NCI-H2029 (cell line): ENCODE results near the gene ROPN1L.

Experiments
- DNase-seq: peaks from one replicate; lab custom pipeline; 2025; lab: John Stamatoyannopoulos, UW

ROPN1L gene

DNA sequence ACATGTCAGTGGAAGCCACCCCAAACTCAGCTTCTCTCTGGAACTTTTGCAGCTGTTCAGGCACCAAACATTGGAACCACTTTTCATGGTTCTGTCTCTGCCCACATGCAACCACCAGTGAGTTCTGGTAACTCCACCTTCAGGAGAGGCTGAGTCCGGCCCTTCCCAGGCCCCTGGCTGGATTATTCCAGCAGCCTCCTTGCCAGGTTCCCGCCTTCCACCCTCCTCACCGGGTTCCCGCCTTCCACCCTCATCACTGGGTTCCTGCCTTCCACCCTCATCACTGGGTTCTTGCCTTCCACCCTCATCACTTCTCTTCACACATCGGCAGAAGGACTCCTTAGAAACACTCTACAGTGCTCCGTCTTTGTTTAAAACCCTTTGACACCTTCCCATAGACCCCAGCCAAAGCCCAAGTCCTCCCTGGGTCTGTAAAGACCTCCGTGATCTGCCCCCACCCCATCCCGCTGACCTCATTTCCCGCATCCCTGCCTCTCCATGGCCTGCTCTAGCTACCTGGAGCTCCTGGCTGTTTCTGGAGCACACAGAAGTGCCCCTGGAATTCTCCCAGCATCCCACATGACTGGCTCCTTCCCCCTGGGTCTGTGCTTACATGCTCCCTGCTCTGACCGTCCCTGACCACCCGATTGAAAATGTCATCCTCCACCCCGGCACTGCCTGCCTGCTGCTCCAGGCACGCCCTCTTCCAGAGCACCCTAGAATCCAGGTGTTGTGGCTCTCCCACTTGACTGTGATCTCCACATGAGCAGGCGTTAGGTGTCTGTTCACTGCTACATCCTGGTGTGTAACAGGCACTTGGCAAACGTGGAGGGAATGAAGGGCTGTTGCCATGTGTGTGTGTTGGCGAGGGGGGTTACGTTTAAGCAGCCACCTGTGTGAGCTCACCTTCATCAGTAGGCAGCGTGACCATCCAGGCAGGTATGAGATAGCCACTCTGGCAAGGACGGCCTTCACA is 17.7 kb downstream of the ROPN1L start:
- no peak for DNase-seq

DNA sequence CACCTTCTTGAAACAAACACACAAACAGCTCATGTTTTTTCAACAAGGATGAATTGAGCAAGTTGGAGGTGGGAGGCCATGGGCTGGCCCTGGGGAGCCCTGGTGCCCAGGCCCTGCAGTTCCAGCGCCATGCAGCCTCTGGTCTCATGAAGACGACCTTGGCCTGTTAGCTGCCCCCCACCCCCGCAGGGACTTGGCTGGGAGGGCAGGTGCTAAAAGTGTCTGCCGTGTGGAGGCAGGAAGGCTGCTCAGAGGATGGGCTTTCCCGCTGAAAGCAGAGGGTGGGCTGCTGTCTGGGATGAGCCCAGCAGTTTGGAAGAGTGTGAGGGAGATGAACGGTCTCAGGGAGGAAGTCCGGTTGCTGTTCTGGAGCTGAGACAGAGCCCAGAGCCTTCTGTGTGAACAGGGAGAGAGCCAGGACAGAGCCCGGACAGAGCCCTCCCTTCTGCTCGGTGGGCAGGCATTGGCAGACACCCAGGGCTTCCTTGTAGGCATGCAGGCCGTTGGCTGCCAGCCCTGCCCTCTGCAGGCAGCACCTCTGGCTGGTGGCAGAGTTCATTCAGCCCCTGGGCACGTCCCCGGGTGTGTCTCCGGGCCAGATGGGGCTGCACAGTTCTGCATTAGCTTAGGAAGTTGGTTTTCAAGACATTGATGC is 18.7 kb downstream of the ROPN1L start:
- DNase-seq: peak; percentile 12

DNA sequence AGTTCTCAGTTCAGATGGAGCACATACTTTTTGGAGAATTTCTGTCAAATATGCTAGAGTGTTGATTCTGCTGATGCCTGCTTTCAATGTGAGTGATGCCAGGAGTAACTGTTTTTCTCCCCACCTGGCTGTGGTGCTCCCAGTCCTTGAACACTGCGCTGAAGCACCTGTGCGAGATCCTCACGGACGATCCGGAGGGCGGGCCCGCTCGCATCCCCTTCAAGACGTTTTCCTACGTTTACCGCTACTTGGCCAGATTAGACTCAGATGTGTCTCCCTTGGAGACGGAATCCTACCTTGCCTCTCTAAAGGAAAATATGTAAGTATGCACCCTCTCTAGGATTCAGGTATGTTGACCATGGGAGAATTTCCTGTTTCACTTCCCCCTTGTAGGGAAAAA is 19.4 kb downstream of the ROPN1L start:
- DNase-seq: no peak

DNA sequence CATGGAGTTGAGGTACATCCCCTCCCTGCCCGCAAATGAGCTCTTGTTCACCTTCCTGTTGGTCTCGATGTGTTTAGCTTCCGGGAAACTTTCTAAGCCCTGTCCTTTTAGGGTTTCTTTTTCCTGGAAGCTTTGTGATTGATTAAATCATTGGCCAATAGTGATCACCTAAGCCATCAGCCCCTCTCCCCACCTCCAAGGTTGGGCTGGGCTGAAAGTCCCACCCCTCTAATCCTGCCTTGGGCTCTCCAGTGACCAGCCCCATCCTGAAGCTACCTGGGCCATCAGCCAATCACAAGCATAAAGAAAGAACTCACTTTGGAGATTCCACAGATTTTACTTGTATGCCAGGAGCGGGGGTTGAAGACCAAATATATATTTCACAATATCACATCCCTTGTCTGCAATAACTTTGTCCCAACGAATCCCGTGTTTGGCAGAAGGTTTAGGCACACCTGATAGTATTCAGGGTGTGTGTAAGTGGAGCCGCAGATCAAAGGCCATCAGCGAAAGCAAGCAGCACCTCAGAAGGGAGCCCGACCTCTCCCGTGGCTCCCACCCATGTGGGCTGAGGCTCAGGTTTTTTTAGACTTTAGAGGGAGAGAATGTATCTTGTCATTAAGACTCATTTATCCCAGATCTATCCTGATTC is 20.4 kb downstream of the ROPN1L start:
- no peak for DNase-seq

DNA sequence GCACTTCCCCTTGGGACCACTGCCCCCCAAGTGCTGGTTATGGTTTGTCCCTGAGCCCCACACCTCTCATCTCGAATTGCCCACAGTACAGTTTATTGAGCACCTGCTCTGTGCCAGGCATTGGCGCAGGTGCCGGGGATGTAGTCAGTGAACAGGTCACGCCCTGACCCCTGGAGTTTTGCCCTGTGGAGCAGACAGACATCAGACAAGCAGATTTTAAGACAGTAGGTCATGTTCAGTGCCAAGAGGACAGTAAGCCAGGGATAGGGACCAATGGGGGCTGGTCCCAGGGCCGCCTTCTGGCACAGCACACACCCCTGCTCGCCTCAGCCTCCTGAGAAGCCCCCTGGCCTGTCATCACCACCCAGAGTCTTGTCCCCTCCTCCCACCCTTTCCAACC is 21.9 kb downstream of the ROPN1L start:
- no peak for DNase-seq

DNA sequence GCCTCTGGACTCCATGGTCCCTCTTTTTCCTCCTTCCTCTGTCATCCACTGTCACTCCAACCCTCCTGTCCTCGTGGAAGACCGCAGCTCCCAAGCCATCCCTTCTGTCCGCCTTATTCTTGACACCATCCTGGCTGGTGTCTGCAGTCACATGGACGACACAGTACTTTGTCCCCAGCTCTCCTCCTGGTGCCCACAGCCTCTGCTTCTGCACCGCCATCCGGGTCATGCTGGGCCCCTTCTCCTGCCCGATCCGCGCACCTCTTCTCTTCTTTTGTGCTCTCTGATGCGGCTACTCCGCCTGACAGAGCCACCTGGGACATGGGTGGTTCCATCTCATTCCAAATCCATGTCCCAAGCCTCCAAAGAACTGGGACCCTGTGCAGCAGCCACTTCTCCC is 22.5 kb downstream of the ROPN1L start:
- DNase-seq: no peak

DNA sequence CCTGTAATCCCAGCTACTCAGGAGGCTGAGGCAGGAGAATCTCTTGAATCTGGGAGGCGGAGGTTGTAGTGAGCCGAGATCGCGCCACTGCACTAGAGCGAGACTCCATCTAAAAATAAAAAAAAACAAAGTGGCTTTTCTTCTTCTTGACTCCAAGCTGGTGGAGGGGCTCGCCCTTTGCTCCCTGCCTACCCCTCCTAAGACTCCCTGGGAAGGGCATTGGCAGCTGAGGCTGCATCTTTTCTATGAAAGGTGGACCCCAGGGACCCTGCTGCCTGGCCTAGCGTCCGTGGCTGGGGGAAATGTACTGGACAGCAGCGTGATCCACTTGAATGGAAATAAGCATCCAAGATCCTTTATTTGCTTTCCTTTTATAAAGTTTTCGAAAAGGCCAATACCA is 24.0 kb downstream of the ROPN1L start:
- DNase-seq: no peak

DNA sequence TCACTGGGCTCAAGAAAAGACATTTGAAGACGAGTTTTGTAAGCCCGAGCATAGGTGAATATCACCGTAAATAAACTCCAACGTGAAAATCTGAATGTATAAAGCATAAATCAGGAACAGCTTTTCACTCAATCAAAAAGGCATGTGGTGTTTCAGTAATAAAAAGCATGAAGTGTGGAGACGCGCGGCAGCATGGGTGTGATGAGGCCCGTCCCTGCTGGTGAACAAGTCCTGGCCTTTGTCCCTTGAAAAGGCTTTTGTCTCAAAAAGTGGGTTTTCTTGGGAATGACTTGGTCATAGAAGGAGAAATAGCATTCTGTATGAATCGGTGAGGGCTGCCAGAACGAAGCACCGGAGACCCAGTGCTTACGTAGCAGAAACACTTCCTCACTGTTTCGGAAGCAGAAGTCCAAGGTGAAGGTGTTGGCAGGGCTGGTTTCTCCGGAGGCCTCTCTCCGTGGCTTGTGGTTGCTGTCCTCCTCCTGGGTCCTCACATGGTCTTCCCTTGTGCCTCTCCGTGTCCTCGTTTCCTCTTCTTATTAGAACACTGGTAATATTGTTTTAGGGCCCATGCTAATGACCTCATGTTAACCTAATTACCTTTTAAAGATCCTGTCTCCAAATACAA is 24.9 kb downstream of the ROPN1L start:
- DNase-seq: no peak

DNA sequence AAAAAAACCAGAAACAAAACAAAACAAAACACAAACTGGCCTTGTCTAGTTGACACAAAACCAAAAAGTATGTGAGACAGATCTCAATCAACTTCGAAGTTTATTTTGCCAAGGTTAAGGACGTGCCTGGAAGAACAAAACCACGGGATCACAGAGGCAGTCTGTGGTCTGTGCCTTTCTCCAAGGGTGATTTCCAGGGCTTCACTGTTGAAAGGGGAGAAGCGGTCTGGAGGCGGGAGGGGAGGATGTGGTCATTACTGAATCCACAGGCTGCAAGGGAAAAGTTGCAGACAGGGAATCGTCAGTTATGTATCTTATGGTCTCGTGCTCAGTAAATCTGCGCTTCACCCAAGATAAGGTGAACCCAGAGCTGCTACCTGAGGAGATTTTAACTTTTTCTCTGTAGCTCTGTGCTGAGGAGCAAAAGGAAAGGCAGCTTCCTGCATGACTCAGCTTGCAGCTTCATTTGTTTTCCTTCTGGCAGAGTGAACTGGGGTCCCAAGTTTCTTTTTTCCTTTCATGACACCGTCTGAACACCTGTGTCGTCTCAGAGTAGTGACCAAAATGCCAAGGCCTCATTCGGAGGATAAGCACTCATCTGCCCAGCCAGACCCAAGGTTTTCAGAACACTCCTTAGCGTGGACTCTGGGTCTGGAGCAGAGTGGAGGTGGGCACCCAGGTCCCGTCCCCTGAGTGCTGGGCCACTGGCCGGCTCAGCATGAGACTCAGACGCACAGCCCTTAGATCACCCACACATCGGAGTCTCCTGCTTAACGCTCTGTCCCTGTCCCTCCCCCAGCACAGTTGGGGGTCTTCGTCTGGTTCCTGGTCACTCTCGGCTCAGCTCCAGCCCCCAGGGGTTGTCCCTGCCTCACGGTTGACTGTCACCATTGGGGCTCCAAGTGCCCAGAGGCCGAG is 25.9 kb downstream of the ROPN1L start:
- DNase-seq: no peak

DNA sequence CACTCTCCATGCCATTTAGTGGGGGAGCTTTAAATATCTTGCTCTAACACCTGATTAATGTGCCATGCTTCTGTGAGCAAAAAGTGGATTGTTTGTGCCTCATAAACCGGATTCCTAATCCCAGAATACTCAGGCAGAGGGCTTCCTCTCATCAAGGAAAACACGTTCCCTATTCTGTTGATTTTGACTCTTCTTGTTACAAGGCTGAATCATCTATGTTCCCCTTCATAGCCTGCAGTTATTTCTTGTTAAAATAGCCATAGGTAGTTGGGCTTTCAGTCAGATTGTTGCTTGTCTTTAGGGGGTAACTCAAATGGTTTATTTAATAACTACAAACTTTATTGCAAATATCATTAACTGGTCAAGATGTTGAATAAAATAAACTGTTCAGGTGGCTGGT is 26.6 kb downstream of the ROPN1L start:
- no peak for DNase-seq

DNA sequence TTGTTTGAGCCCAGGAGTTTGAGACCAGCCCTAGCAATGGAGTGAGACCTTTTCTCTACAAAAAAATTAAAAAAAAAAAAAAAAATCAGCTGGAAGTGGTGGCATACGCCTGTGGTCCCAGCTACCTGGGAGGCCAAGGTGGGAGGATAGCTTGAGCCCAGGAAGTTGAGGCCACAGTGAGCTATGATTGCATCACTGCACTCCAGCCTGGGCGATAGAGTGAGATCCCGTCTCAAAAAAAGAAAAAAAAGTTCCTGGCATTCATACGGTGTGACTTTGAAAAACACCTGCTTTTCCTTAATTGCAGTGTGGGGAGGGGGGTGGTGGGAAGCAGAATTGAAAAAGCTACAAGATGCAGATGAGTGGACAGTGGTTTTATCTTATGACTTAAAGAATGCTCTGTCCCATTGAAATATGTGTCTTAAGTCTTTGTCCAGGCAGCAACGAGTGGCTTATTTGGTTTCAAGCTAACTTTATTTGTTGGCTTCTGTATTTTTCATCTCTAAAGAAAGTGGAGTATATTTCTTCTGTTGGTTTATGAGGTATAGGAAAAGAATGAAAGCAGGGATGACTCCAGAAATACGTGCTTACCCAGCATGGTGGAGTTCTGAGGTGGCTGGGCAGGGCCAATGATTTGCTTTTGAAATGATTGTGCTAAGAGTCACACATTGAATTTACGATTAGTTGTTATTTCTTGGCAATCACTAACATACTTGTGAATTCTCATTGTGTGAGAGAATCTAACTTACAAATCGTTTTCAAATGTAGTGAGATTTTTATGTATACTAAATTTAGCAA is 27.8 kb downstream of the ROPN1L start:
- DNase-seq: no peak

DNA sequence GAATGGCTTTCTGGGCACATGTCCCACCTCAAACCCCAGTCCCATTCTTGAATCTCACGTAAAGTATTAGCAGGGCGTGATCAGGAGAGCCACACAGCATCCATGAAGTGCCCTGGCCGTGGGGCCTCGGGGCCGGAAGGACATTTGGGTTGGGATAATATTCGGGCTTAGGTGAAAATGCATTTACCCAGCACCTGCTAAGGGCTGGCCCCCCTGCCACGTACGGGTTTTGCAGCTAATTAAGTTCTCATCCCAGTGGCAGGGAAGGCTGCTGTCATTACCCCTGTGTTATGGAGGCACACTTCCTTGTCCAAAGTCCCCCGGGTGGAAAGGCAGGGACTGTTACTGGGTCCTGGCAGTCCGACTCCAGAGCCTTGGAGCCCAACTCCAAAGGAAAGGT is 29.0 kb downstream of the ROPN1L start:
- DNase-seq: no peak

DNA sequence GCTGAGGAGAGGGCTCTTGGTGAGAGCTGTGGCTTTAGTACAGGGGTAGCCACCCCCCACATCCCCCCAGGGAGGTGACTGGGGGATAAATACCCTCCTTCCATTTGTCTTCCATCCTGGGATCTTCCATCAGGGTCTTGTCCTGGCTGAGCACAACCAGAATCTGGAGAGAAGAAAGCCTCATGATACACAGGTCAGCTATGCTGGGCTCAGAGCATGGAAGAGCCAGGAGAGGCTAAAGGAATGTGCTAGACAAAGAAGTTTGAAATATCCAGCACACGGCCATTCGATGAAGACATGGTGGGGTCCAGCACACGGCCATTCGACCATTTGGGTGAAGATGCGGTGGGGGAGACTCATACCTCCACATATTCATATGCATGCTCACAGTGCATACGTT is 30.0 kb downstream of the ROPN1L start:
- DNase-seq: no peak

DNA sequence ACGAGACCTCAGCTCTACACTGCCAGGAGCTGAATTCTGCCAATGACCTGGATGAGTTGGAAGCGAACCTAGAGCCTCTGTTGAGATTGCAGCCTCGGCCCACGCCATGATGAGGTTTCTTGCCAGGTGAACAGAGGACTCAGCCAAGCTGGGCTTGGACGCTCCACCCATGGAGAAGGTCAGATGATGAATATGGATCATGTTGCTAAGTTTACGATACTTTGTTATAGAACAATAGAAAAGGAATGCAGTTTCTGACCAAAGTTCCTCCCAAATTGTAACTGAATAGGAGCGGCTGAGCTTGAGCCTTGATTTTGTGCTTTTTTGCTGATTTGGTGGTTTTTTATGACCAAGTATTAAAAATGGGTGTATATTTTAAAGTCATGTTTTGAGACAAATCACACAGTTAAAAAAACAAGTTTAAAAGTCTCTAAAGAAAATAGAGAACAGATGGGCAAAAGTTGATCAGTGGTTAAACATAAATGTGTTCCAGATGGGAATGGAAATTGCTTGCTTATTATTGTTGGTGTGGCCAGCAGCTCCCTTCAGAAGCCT is 32.9 kb downstream of the ROPN1L start:
- no peak for DNase-seq

DNA sequence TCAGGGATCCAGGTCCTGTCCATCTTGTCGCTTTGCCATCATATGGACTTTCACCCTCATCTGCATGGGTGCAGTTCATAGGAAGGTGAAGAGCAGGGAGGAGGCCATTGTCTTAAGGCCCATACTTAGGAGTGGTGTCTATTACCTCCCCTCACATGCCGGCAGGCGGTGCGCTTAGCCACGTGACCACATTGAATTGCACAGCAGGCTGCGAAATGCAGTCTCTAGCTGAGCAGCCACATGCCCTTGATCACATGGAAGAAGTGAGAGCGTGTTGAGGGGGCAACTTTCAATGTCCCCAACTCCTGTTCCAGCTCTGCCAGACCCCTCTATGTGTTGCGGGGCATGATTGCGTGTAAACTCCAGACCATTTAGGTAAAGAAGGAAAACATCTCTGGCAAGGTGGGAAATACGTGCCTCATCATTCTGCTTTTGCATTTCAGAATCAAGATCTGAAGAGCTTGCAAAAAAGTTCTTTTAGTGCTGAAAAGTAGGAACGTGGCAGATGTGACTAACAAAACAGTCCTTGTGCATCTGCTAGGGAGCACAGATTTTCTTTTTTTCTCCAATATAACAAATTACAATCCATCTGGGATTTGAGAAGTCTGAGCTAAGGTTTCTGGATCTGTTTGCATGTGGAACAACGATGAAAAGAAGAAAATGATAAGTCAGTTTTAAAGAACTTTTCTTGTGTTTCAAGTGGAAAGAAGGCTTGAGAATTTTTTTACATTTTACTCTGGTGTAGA is 34.4 kb downstream of the ROPN1L start:
- DNase-seq: no peak

DNA sequence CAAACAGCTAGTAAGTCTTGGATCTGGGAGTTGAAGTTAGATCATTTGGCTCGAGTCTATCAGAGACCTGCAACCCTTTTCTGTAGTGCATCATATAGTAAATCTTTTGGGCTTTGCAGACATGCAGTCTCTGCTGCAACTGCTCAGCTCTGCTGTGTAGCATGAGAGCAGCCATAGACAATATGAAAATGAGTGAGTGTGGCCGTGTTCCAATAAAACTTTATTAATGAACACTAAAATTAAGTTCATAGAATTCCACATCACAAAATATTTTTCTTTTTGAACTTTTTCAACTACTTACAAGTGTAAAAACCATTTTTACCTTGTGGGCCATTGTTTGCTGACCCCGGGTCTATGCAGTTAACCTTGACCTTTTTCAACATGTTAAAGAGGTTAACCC is 35.2 kb downstream of the ROPN1L start:
- DNase-seq: no peak

DNA sequence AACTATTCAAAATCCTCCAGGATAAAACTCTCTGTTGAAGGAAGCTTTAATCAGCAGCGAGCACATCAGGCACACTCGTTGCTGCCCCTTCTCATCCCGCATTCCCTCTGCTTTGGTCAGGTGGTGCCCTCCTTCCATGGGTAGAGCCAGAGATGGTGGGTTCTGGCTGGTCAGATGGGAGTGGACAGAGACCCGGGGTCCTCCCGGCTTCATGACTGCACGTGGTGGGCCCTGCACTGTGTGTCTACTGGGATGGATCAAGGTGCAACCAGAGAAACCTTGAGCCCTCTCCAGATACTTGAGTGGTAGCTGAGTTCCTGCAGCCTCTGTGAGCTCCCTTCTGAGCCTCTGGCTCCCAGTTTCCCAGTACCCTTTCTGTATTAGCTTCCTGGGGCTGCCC is 36.3 kb downstream of the ROPN1L start:
- DNase-seq: no peak

DNA sequence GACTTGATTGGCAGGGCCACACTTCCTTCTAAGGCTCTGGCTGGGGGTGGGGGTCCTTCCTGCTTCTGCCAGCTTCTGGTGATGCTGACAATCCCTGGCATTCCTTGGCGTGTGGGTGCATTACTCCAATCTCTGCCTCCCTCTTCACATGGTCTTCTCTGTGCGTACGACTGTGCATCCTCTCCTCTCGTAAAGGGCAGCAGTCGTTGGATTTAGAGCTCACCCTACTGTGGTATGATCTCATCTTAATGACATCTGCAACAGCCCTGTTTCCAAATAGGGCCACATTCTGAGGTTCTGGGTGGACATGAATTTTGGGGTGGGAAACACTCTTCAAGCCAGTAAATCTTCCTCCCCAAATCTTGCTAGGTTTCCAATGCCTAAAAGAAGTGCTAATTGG is 36.8 kb downstream of the ROPN1L start:
- no peak for DNase-seq

DNA sequence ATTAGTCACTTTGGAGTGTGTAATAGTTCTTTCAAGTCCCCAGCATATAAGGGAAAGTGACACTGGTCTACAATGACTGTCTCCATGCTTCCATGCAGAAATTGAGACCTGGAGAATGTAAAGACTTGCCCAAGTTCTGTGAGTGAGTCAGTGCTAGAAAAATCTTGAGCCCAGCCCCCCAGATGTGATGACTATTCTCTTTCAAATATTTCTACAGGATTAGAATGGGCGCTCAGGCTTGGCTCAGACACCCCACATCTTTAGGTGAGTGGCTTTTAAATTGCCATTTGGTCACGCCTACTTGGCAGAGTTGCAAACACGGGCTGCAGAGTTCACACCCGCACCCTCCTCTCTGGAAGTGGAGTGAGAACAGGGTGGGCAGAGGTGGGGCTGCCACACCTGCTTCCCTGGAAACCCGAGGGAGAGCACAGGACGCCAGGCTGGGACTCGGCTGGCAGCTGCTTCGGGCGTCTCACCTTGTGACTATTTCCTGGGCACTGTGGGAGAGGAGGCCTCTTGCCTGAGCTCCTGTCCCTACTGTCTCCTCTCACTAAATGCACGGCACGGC is 37.6 kb downstream of the ROPN1L start:
- DNase-seq: no peak
